Thoracic aorta (tissue), 2 donors: ENCODE measurements around the gene EPHB2. TPM values are rescaled to one million over a fixed set of nuclear protein-coding genes. Genes with fewer than 3 reads are reported as not detected.

Experiments used
- ATAC-seq: fragments of 150-250 bp; one replicate; pipeline ENCODE4 v1.8.0; 2017; ENCODE audit warnings: low read depth; ENCODE audit not compliant: insufficient number of reproducible peaks, low FRiP score
- DNase-seq: peaks from one replicate; pipeline ENCODE4 v3.0.0-alpha.2; 2020; ENCODE audit warnings: low spot score
- H3K27ac ChIP-seq, 2 donors: fragments of 200-600 bp; sonication (generic); 1 replicate in 1 of 2; 2 replicates in 1 of 2; pipeline ENCODE4 v1.5.1; 2016; ENCODE audit warnings: mild to moderate bottlenecking in 2 of 2, moderate library complexity in 2 of 2
- H3K27me3 ChIP-seq: fragments of 200-600 bp; sonication (generic); replicated peaks from 2 replicates; pipeline ENCODE4 v1.6.0; 2016; ENCODE audit warnings: mild to moderate bottlenecking; ENCODE audit not compliant: insufficient read depth
- H3K36me3 ChIP-seq: fragments of 200-600 bp; sonication (generic); one replicate; pipeline ENCODE4 v1.5.1; 2016
- H3K4me1 ChIP-seq, 2 donors: fragments of 200-600 bp; sonication (generic); 1 replicate in 1 of 2; 2 replicates in 1 of 2; pipeline versions ENCODE4 v1.5.1 to v1.6.0; 2016; ENCODE audit warnings: low read depth in 2 of 2, mild to moderate bottlenecking in 1 of 2; ENCODE audit not compliant: control insufficient read depth in 1 of 2
- H3K4me3 ChIP-seq: fragments of 200-600 bp; sonication (generic); 2 replicates; pipeline ENCODE4 v1.5.1; 2016; ENCODE audit warnings: mild to moderate bottlenecking
- H3K9me3 ChIP-seq: fragments of 200-600 bp; sonication (generic); 2 replicates; pipeline ENCODE4 v1.5.1; 2016
- CTCF ChIP-seq: fragments of 200-600 bp; sonication (generic); IDR thresholded peaks from one replicate; pipeline ENCODE4 v1.5.1; 2019; ENCODE audit warnings: antibody characterized with exemption
- total RNA-seq, 2 donors: library from RNA; depleted of rRNA; stranded (reverse); fragments of >200 nt; gene quantifications; one replicate each; pipeline versions ENCODE4 v1.1.0 to v1.2.3, GENCODE V29; 2016

Gene EPHB2
- total RNA-seq, 2 donors from 2014 or later = 9.3 to 10.0 TPM

- ATAC-seq (no peak), DNase-seq (no peak)
- peaks cover 0 to 12% of the 10 kb centered on the region in 2 donors for H3K4me1 ChIP-seq
- no peak for TF ChIP-seq CTCF
- no peaks in the 10 kb centered on the region for H3K27me3 ChIP-seq
- H3K9me3 ChIP-seq = no peaks in the 10 kb centered on the region
- H3K27ac ChIP-seq = no peak overlapping the region
- no peak overlapping the region for H3K4me3 ChIP-seq
- no peaks in the 10 kb centered on the region for H3K36me3 ChIP-seq
Measured at GRCh38 chr1:22854688-22855565, 144.3 kb downstream of the EPHB2 start.

- Histone ChIP-seq H3K4me1 (peaks cover 0 to 12% of the 10 kb centered on the region in 2 donors), H3K4me3 (no peak overlapping the region), H3K27ac (no peak overlapping the region), H3K9me3 (no peaks in the 10 kb centered on the region), H3K27me3 (no peaks in the 10 kb centered on the region), H3K36me3 (no peaks in the 10 kb centered on the region)
- DNase-seq (no peak), ATAC-seq (no peak)
- no peak for TF ChIP-seq CTCF
Measured at GRCh38 chr1:22855668-22856606, 145.3 kb downstream of the EPHB2 start.

- DNase-seq (no peak), ATAC-seq (no peak)
- Histone ChIP-seq H3K4me3 (no peak overlapping the region), H3K4me1 (peaks cover 0 to 12% of the 10 kb centered on the region in 2 donors), H3K27ac (no peak overlapping the region), H3K27me3 (no peaks in the 10 kb centered on the region), H3K9me3 (no peaks in the 10 kb centered on the region), H3K36me3 (no peaks in the 10 kb centered on the region)
- no peak for TF ChIP-seq CTCF
Measured at GRCh38 chr1:22857661-22858060, 147.0 kb downstream of the EPHB2 start.

- H3K36me3 ChIP-seq = no peaks in the 10 kb centered on the region
- no peak for DNase-seq
- no peak for ATAC-seq
- H3K27me3 ChIP-seq = no peaks in the 10 kb centered on the region
- TF ChIP-seq CTCF = no peak
- peaks cover 0 to 12% of the 10 kb centered on the region in 2 donors for H3K4me1 ChIP-seq
- no peaks in the 10 kb centered on the region for H3K9me3 ChIP-seq
- H3K27ac ChIP-seq = no peak overlapping the region
- H3K4me3 ChIP-seq = no peak overlapping the region
Measured at GRCh38 chr1:22860414-22860800, 149.8 kb downstream of the EPHB2 start.

GRCh38 chr1:22860883-22861385 lies 150.3 kb downstream of the EPHB2 start:
- H3K9me3 ChIP-seq = no peaks in the 10 kb centered on the region
- DNase-seq (no peak), ATAC-seq (no peak)
- no peak overlapping the region for H3K4me3 ChIP-seq
- no peaks in the 10 kb centered on the region for H3K36me3 ChIP-seq
- H3K27me3 ChIP-seq = no peaks in the 10 kb centered on the region
- no peak overlapping the region for H3K27ac ChIP-seq
- H3K4me1 ChIP-seq = peaks cover 0 to 8% of the 10 kb centered on the region in 2 donors
- no peak for TF ChIP-seq CTCF
